K562 (cell line): ENCODE results near the gene CTRB2. TPM values are rescaled to one million over a fixed set of nuclear protein-coding genes. Genes with fewer than 3 reads are reported as not detected.

ENCODE experiments used
- ATAC-seq: fragments of 200-7000 bp; cut with Tn5 transposase; 3 replicates; pipeline ENCODE4 v1.9.1; 2020; ENCODE audit warnings: moderate library complexity
- BruUV-seq: library from RNA; stranded (reverse); fragments of 400-500 nt; replicated peaks from 2 replicates; lab custom pipeline; 2021; lab: Mats Ljungman, UMichigan
- CTCF ChIA-PET: fragments of 300-600 bp; formaldehyde crosslinking; extraction: SDS; loops from one replicate; lab custom pipeline; 2021; ENCODE audit warnings: low intra/inter-chr PET ratio; lab: Yijun Ruan, JAX
- POLR2A ChIA-PET: fragments of 300-600, 350-650 bp; sonication (Branson Sonifier 250); formaldehyde crosslinking; extraction: SDS; loops from one replicate; lab custom pipeline; 2021; ENCODE audit warnings: antibody characterized with exemption, inconsistent platforms; lab: Yijun Ruan, JAX
- DNase-seq, 4 experiments: peaks; one replicate each; pipeline versions ENCODE4 v3.0.0 to v3.0.0-alpha.2; 2011 to 2018; ENCODE audit warnings: low spot score in 3 of 4, mixed read lengths in 3 of 4; ENCODE audit errors: extremely low read depth in 1 of 4
- FAIRE-seq: peaks from 2 replicates; lab custom pipeline; 2011; peaks lifted over from hg19 to GRCh38; lab: Jason Lieb, UNC
- H2AFZ ChIP-seq: 2 replicates; pipeline ENCODE4 v1.6.0; 2011; ENCODE audit warnings: low read depth, low read length, control low read depth, inconsistent platforms
- H3K27ac ChIP-seq: fragments of 200-600 bp; 3 replicates; pipeline ENCODE4 v1.8.0; 2011; ENCODE audit warnings: low read depth, mild to moderate bottlenecking, control low read depth, inconsistent platforms, low read length, moderate library complexity, mixed read lengths; ENCODE audit errors: extremely low read depth
- H3K27me3 ChIP-seq, 2 experiments: fragments of 300-600 bp in 1 of 2; 2 replicates in 1 of 2; 3 replicates in 1 of 2; pipeline versions ENCODE4 v1.6.0 to v1.8.0; 2011; ENCODE audit warnings: inconsistent platforms in 2 of 2, low read length in 2 of 2, mild to moderate bottlenecking in 1 of 2, mixed read lengths in 1 of 2, moderate library complexity in 1 of 2; ENCODE audit not compliant: control insufficient read depth in 2 of 2, insufficient read depth in 2 of 2
- H3K36me3 ChIP-seq: fragments of 300-600 bp; 3 replicates; pipeline ENCODE4 v1.8.0; 2011; ENCODE audit warnings: mild to moderate bottlenecking, low read length, inconsistent platforms; ENCODE audit not compliant: control insufficient read depth, insufficient read depth
- H3K4me1 ChIP-seq, 2 experiments: fragments of 200-600 bp in 1 of 2; replicated peaks in 1 of 2; 2 replicates in 1 of 2; 3 replicates in 1 of 2; pipeline versions ENCODE4 v1.5.1 to v1.8.0; 2011; ENCODE audit warnings: inconsistent platforms in 2 of 2, low read length in 2 of 2, mild to moderate bottlenecking in 1 of 2, mixed read lengths in 1 of 2, moderate library complexity in 1 of 2; ENCODE audit not compliant: control insufficient read depth in 2 of 2, insufficient read depth in 2 of 2
- H3K4me2 ChIP-seq: 2 replicates; pipeline ENCODE4 v1.6.1; 2011; ENCODE audit warnings: low read length, control low read depth, inconsistent platforms, mixed read lengths; ENCODE audit not compliant: insufficient read depth
- H3K4me3 ChIP-seq: fragments of 200-600 bp; sonication (generic), shearing (Covaris generic); 2 replicates; pipeline ENCODE4 v1.5.1; 2016; ENCODE audit warnings: control low read depth, inconsistent platforms
- H3K79me2 ChIP-seq: fragments of 200-600 bp; 3 replicates; pipeline ENCODE4 v1.8.0; 2011; ENCODE audit warnings: low read length, inconsistent platforms; ENCODE audit not compliant: control insufficient read depth, insufficient read depth
- H3K9ac ChIP-seq, 2 experiments: 2 replicates each; pipeline versions ENCODE4 v1.6.0 to v1.6.1; 2011; ENCODE audit warnings: low read depth in 2 of 2, low read length in 2 of 2, control low read depth in 1 of 2, inconsistent platforms in 1 of 2, mild to moderate bottlenecking in 1 of 2, mixed read lengths in 1 of 2; ENCODE audit not compliant: insufficient read depth in 1 of 2
- H3K9me1 ChIP-seq: one replicate; pipeline ENCODE4 v1.6.0; 2011; ENCODE audit warnings: inconsistent platforms, mild to moderate bottlenecking, low read length, moderate library complexity; ENCODE audit not compliant: control insufficient read depth, insufficient read depth
- H3K9me3 ChIP-seq: replicated peaks from 2 replicates; pipeline ENCODE4 v1.5.1; 2011; ENCODE audit warnings: low read depth, low read length, inconsistent platforms; ENCODE audit not compliant: control insufficient read depth, insufficient read depth
- H4K20me1 ChIP-seq: replicated peaks from 2 replicates; pipeline ENCODE4 v1.6.1; 2011; ENCODE audit warnings: low read length, inconsistent platforms, mixed read lengths; ENCODE audit not compliant: control insufficient read depth, insufficient read depth
- ARID1B ChIP-seq: fragments of 450-650 bp; IDR thresholded peaks from 2 replicates; pipeline ENCODE4 v1.6.1; 2016; ENCODE audit warnings: antibody characterized with exemption, mild to moderate bottlenecking, inconsistent platforms
- BRF1 ChIP-seq: IDR thresholded peaks from 3 replicates; pipeline ENCODE4 v1.6.1; 2011; ENCODE audit warnings: borderline replicate concordance, mild to moderate bottlenecking; ENCODE audit not compliant: insufficient read length; ENCODE audit errors: extremely low read depth
- ELF2 ChIP-seq: fragments of 250-450 bp; sonication (Bioruptor Pico); IDR thresholded peaks from 2 replicates; pipeline ENCODE4 v1.5.0; 2021; ENCODE audit warnings: mild to moderate bottlenecking
- EP300 ChIP-seq: IDR thresholded peaks from 2 replicates; pipeline ENCODE4 v1.6.1; 2012; ENCODE audit warnings: low read length, improper control_type of control experiment
- MCM5 ChIP-seq: fragments of 450-650 bp; IDR thresholded peaks from 2 replicates; pipeline ENCODE4 v1.6.1; 2016; ENCODE audit warnings: low read depth
- NCOR1 ChIP-seq: fragments of 450-650 bp; IDR thresholded peaks from 2 replicates; pipeline ENCODE4 v1.6.1; 2016; ENCODE audit warnings: mild to moderate bottlenecking, moderate library complexity
- NRF1 ChIP-seq, 2 experiments: fragments of 450-650 bp; IDR thresholded peaks in 1 of 2; conservative IDR thresholded peaks in 1 of 2; 2 replicates each; pipeline ENCODE4 v1.6.1; 2014; ENCODE audit warnings: mild to moderate bottlenecking in 2 of 2
- RBM25 ChIP-seq: fragments of 200-400 bp; formaldehyde crosslinking; IDR thresholded peaks from 2 replicates; pipeline ENCODE4 v1.6.1; 2018; ENCODE audit warnings: low read length, low read depth, moderate library complexity; ENCODE audit not compliant: severe bottlenecking
- SUPT5H ChIP-seq: fragments of 450-650 bp; IDR thresholded peaks from 2 replicates; pipeline ENCODE4 v1.6.1; 2016
- ZNF766 ChIP-seq: fragments of 200-800 bp; sonication (Bioruptor generic); conservative IDR thresholded peaks from 2 replicates; pipeline ENCODE4 v1.6.1; 2016; ENCODE audit warnings: missing genetic modification characterization, missing compliant biosample characterization
- ZNF77 ChIP-seq: fragments of 250-450 bp; sonication (Bioruptor Pico); IDR thresholded peaks from 2 replicates; pipeline ENCODE4 v1.5.0; 2020
- WGBS: fragments of 100-300 bp; shearing (Covaris generic); methylation state at CpG from one replicate; pipeline ENCODE4 v1.1.6; 2016; ENCODE audit warnings: low coverage, mixed read lengths; ENCODE audit not compliant: insufficient coverage; ENCODE audit errors: missing lambda C conversion rate; 5-methylcytosine and 5-hydroxymethylcytosine counted together
- in situ Hi-C: fragments of 300-500 bp; cut with MboI; formaldehyde crosslinking; loops from 4 replicates; pipeline ENCODE4 v1.15.0; 2018; ENCODE audit warnings: inconsistent platforms, mixed read lengths
- intact Hi-C: fragments of 100-400 bp; cut with micrococcal nuclease; formaldehyde crosslinking; loops from 2 replicates; pipeline ENCODE4 v1.14.2; 2022
- polyA plus RNA-seq, 8 experiments: library from polyadenylated mRNA; depleted of rRNA in 4 of 8; stranded (reverse) in 5 of 8; unstranded in 3 of 8; fragments of >200 nt; fragmentation: Nextera tagmentation in 2 of 8; fragmentation: Illumina TruSeq in 1 of 8; extraction: Ambion mirVana in 2 of 8; extraction: Trizol in 1 of 8; gene quantifications; 2 replicates each; pipeline versions ENCODE4 v1.2.1 to v1.2.3, GENCODE V29; 2011 to 2014; ENCODE audit warnings: inconsistent platforms in 1 of 8, missing spikeins in 1 of 8
- total RNA-seq, 7 experiments: library from RNA; depleted of rRNA in 6 of 7; stranded (reverse); fragments of >200 nt in 6 of 7; fragmentation: Illumina TruSeq in 2 of 7; extraction: Trizol in 2 of 7; gene quantifications; 2 replicates each; pipeline versions ENCODE4 v1.2.1 to v1.2.3, GENCODE V29; 2011 to 2021; ENCODE audit warnings: low replicate concordance in 1 of 7
- TF ChIP-seq, protein P1 (sequence below): sonication (generic); formaldehyde crosslinking; IDR thresholded peaks from 2 replicates; pipeline ENCODE4 v1.8.0; 2022; ENCODE audit warnings: mild to moderate bottlenecking, missing genetic modification reagents, borderline replicate concordance

CTRB2 gene
- total and polyA plus RNA-seq, 9 of the 15 experiments (the other 6 are each of a cell fraction or from before 2014, with no cell fraction given): 5.1 TPM; not detected in 8

GRCh38 chr16:75179208-75179607, 27.8 kb downstream of the CTRB2 start:
- DNase-seq: no peak
- POLR2A ChIA-PET: no interaction called here
- H4K20me1 ChIP-seq: no peaks in the 10 kb centered on the region
- H3K4me2 ChIP-seq: no peak overlapping the region
- H3K9me3 ChIP-seq: peaks cover 5% of the 10 kb centered on the region; the same call in 1 of the 2 replicates
- WGBS: 74% methylated on average over 6 of the region's 6 CpGs
- H3K36me3 ChIP-seq: no peaks in the 10 kb centered on the region
- no peaks in the 10 kb centered on the region for H3K9me1 ChIP-seq
- FAIRE-seq: no peak
- intact Hi-C loops: no loop called here
- TF ChIP-seq SUPT5H (no peak), ZNF77 (CRISPR knock-in tag) (no peak), ELF2 (CRISPR knock-in tag) (no peak), MCM5 (no peak), EP300 (no peak), BRF1 (no peak), RBM25 (no peak), NCOR1 (no peak), NRF1 (conservative IDR thresholded peaks at IDR 0.05 in 1 of 2, IDR thresholded peaks at IDR 0.05 in 1 of 2) (no peak), ARID1B (no peak), ZNF766 (no peak)
- TF ChIP-seq, protein P1, sequence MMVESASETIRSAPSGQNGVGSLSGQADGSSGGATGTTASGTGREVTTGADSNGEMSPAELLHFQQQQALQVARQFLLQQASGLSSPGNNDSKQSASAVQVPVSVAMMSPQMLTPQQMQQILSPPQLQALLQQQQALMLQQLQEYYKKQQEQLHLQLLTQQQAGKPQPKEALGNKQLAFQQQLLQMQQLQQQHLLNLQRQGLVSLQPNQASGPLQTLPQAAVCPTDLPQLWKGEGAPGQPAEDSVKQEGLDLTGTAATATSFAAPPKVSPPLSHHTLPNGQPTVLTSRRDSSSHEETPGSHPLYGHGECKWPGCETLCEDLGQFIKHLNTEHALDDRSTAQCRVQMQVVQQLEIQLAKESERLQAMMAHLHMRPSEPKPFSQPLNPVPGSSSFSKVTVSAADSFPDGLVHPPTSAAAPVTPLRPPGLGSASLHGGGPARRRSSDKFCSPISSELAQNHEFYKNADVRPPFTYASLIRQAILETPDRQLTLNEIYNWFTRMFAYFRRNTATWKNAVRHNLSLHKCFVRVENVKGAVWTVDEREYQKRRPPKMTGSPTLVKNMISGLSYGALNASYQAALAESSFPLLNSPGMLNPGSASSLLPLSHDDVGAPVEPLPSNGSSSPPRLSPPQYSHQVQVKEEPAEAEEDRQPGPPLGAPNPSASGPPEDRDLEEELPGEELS (CRISPR knock-in tag): no peak
- TF ChIP-seq, all 486 proteins: peak for 0
- CTCF ChIA-PET: no interaction called here
- Histone ChIP-seq H3K9ac (no peak overlapping the region), H3K27me3 (no peaks in the 10 kb centered on the region), H3K79me2 (no peaks in the 10 kb centered on the region), H3K4me1 (no peaks in the 10 kb centered on the region), H3K27ac (no peak overlapping the region), H2AFZ (no peak overlapping the region), H3K4me3 (no peak overlapping the region)
- in situ Hi-C loops: no loop called here
- no TSS peak for BruUV-seq
- no peak for ATAC-seq
